Ureter (tissue), 1 donor: ENCODE results near the gene ST7L. TPM values are rescaled to one million over a fixed set of nuclear protein-coding genes. Genes with fewer than 3 reads are reported as not detected.

Source experiments
- DNase-seq: peaks from one replicate; pipeline ENCODE4 v3.0.0-alpha.2; 2020; ENCODE audit warnings: low spot score
- total RNA-seq: library from RNA; stranded (reverse); gene quantifications from one replicate; pipeline ENCODE4 v1.2.4, GENCODE V29; 2023
- donor health status: DM: yes; HTN: yes; CAD: no.

ST7L gene
- total RNA-seq, 1 donor from 2014 or later: 33.3 TPM

DNA sequence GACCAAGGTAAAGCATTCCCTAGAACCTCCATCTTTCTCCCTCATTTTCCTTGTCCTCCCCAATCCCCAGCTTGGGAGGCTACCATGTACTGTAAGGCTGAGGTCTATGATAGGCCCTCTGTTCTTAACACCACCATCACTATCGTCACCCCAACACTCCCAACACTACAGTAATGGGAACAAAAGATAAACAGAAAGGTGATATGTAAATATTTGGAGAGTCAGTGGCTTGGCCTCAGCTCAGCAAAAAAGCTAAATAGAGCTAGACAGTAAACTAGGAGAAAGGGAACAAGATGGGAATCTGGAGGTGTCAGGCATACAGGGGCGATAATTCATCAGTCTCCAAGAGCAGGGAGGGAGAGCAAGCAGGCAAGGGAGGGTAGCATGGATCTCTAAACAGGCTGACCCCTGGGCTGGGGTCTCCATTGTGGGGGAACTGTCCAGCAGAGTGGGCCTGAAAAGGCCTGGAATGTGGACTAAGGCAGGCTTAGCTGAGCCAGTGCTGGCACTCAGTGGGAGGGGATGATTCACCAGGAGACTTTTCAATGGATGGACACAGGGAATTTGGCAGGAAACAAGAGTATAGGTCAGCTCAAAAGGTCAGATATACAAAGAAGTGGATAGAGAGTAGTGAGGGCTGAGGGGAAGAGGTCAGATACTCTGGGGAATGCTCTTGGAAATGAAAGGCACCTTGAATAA lies 103.5 kb downstream of the ST7L start:
- DNase-seq: no peak

DNA sequence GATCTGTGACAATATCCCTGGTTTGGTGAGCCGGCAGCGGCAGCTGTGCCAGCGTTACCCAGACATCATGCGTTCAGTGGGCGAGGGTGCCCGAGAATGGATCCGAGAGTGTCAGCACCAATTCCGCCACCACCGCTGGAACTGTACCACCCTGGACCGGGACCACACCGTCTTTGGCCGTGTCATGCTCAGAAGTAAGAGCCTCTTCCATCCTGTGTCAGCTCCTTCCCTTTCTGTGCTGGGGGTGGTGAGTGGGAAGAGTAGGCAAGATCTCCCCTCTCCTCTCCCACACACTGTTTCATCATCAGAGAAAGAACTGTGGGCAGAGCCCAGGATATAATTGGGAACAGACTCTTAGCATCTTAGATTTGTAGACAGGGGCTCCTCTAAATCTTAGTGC lies 104.0 kb downstream of the ST7L start:
- no peak for DNase-seq

DNA sequence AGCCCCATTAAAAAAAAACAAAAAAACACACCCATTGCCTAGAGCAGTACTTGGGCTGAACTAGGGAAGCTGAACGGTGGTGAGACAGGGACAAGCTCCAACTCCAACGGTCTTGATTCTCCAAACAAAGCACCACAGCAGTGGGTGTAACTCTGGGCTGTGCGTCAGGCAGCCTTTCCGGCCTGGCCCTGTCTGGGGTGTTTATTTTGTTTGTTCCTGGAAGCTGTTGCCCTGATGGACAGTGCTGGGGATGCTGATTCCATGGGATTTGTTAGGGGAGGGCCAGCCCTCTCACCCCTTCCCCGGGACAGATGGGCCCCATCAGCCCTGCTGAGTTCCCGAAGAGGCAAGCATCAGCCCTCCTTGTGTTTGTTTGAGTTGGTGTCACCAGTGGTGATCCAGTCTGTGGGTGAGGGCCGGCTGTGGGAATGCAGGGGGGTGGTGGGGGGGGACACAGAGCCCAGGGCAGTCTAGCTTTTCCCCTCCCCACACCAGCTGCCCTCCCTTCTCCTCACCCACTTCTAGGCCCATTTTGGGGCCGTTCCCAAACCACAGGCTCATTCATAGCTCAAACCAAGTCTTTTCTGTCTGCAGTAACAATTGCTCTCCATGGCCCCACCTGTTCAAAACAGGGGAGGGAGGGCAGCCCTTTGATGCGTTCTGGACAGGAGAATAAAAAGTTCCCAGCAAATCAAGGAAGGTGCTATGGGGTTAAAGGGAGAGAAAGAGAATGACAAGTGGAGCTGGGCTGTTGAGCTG lies 105.7 kb downstream of the ST7L start:
- peak; percentile 46 for DNase-seq

DNA sequence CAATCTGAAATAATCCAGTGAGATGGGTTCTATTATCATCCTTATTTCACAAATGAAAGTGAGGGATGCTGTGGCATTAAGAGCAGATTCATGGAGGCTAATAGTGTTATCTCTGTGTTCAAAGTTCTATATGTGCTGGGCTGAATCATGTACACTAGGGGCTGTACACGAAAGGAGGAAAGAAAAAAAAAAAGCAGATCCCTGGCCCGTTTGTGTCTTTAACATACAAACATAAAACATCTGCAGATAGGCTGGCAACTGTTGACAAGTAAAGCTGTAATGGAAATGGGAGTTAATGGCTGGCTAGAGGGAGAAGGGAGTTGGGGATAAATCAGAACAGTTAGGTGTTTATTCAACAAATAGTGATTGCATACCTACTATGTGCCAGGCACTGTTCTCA lies 107.0 kb downstream of the ST7L start:
- no peak for DNase-seq

DNA sequence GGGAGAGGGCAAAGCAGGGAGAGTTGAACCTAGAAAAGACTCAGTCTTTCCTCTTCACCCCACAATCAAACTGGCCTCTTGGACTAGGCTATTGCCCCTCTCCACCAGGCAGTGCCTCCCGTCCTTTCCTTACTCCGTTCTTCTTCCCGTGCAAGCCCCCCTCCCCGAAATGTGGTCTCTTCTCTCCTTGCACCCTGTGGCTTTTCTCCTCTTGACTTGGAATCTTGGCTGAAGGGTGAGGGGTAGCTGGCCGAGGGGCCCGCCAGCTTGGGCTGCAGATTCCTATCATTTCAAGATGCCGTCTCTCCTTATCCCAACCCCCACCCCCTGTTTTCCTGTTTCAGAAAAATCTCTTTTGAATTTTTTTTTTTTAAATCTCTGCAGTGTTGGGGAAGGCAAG lies 108.6 kb downstream of the ST7L start:
- DNase-seq: no peak

DNA sequence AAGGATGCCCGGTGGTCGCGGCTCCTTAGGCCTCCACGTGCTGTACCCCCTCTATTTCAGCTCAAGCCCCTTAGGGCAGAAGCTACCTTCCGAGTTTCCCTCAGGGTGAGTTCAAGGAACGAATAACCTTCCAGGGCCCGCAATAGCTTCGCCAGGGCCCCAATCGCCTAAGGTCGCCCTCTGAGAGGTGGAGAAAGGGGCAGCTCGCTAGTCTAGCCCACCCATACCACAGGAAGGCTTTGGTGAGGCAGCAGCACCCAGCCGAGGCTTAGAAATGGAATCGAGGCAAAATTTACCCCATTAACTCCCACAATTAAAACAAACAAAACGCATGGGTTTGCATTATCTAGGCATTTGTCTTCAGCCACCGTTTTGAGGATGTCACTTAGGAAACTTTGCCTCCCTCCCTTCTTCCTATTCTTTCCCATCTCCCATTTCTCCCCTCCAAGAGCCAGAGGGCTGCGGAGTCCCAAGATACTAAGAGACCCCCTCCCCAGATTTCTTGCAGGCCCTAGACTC lies 109.2 kb downstream of the ST7L start:
- no peak for DNase-seq

DNA sequence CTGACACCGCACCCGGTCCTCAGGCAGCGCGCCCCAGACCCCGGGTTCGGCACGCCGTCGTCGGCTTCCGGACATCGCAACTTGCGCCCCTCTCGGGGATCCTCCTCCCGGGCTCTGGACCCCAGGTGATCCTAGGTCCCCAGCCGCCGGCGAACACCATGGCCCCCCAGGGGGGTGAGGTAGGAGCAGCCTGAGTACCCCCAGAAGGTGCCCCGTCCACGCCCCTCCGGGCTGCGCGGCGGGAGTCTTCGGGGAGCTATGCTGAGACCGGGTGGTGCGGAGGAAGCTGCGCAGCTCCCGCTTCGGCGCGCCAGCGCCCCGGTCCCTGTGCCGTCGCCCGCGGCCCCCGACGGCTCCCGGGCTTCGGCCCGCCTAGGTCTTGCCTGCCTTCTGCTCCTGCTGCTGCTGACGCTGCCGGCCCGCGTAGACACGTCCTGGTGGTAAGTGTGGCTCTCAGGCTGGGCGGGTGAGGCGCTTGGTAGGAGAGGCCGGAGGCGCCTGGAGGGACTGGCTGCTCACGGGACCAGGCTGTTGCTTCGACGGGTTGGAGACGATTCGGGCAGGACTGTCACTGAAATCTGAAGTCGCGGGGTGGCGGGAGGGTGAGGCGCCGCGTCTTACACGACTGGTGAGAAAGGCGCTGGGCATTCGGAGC lies 109.8 kb downstream of the ST7L start:
- DNase-seq: peak; percentile 44

DNA sequence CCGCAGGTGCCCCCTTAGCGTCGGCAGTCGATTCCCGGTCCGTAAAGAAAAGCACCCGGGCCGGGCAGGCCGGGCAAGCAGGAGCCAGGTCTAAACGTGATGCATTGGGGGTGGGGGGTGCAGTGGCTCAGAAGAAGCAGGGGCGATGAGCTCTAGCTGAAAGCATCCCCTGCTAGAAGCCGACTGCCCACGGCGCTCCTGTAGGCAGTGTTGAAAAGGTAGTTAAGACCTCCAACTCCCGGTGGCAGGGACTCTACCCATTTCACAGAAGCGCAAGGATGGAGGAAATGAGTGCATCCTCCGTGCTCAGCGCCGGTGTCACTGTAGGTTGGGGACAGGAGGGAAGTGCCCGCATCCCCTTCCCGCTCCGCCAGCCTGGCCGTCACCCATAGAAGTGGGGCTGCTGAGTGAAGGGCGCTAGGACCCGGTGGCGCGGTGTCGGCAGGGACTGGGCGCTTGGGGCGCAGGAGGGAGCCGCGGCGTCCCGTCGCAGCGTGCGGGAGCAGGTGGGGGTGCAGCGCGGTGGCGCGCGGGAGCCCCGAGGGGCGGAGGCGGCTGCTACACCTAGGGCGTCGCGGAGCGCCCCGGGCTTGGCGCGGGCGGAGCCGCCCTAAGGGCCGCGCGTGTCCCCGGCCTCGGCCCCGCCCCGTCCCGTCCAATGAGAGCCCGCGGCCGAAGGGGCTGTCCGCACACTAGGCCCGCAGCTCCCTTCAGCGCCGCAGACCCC lies 110.5 kb downstream of the ST7L start, which contains the start of gene WNT2B:
TSS of gene WNT2B (plus strand) at position 688 of the 727 bp plus-strand sequence. CDS start 298 bp downstream, outside the sequence.
- DNase-seq: peak; percentile 44

DNA sequence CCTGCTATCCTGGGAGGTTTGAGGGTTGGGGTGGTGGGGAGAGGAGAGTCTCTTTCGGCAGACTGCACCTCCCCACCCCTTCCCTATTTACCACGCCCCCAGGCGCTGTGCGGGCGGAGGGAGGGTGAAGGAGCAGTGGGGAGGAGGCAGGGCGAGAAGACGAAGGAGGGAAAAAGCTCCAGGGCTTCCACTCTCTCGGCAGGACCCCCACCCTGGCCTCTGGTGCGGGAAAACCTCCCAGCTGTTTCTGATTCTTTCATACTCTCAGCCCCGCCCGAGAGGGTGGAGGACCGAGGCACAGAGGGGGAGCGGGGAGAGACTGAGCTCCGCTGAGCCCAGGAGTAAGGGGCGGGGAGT lies 111.0 kb downstream of the ST7L start:
- DNase-seq: no peak

DNA sequence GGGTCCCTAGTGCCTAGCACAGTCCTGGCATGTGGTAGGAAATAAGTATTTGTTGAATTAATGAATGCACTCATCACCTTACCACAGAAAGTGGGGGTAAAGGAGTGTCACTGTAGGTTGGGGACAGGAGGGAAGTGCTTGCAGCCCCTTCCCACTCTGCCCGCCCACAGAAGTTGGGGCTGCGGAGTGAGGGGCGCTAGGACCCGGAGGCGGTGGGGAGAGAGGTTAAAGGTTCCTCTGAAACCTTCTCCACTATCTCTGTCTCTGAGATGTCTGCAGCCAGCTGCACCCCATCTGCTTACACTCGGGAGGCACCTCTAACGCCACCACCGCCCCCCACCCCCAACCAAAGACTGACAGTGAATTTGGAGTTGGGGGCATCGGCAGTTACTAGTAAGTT lies 111.6 kb downstream of the ST7L start:
- no peak for DNase-seq

DNA sequence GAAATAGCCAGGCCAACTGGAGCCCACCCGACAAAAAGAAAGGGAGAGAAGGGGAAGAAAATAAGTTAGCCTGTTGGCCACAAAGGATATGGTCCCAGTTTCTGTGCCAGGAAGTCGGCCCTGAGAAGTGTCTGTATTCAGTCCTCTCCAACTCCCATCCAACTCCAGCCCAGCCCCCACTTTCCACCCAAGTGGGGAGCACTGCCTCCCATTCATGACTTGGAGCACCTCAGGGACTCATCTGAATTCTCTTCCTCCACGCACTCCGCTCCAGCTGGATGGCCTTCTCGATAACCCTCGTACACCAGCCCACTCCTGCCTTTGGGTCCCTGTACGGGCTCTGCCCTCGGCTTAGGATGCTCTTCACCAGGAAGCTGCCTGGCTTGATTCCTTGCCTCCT lies 112.2 kb downstream of the ST7L start:
- no peak for DNase-seq

DNA sequence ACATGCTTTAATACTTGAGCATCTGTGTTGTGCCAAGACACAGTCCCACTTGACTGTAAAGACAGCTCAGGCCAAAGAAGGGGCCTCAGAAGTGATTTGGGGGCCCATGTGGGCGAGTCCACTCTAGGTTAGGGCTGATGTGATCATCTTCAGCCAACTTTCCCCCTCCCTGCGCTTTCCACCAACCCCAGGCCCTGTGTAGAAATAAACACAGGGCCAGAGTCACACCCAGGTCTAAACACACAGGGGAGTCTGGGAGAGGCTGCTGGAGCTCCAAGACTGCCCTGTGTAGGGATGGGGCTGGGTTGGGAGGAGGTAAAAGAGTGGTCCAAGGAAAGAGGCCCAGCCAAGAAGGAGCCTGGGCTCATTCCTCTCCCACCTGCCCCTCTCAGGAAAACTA lies 112.6 kb downstream of the ST7L start:
- no peak for DNase-seq

DNA sequence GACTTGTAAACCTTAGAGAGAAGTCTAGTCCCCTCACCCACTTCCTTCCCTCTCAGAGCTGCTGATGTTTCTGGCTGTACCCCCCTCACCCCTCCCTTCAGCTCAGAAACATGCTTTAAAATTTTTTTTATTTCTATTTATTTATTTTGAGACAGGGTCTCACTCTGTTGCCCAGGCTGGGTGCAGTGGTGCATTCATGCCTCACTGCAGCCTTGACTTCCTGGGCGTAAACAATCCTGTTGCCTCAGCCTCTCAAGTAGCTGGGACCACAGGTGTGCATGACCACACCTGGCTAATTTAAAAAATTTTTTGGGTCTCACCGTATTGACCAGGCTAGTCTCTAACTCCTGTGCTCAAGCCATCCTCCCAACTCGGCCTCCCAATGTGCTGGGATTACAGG lies 113.1 kb downstream of the ST7L start:
- no peak for DNase-seq

DNA sequence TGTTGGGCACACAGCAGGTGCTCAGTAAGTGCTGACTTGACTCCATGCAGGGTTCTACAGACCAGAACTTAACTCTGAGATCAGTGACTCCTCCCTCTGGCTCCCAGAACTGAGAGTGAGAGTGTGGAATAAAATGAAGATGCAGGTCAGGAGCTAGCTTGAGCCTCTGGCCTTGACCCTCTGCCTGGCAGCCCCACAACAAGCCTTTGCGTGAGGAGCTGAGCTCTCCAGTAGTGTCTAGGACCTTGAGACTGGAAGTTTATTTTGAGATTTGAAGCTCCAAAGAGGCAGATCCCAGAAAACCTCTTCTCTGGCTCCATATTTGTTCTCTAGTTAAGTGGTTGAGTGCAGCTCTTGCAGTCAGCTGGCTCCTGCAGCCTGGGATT lies 113.5 kb downstream of the ST7L start:
- no peak for DNase-seq

DNA sequence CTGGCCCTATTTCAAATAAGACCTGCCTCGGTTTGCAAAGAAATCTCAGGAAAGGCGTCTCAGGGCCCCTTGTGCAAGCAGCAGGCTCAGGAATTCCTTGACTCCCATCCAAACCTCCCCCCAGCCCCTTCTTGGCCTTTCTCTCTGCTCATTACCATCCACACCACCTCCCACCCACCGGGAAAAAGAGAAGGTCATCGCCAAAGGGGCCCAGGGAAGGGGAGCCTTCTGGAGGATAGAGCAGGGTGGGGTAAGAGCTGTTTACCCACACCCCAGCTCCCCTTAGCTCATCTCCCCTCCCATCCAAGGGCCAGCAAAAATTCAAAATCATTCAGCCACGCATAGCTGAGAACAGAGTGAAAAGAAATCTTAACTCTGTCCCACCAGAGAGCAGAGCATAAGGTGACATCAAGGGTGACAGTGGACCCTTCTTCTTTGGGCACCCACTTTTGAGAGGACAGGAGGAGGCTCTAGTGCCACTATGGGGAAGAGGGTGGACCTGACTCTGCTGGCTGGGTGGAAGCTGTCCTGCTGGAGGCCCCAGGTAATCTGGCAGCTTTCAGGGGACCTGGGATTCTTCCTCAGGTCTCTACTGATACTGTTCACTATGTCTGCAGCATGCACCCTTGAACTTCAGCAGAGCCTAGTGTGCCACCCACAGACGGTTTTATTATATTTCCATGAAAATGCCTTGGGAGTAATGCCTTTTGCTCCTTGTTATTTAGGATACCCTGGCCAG lies 114.1 kb downstream of the ST7L start:
- DNase-seq: no peak

DNA sequence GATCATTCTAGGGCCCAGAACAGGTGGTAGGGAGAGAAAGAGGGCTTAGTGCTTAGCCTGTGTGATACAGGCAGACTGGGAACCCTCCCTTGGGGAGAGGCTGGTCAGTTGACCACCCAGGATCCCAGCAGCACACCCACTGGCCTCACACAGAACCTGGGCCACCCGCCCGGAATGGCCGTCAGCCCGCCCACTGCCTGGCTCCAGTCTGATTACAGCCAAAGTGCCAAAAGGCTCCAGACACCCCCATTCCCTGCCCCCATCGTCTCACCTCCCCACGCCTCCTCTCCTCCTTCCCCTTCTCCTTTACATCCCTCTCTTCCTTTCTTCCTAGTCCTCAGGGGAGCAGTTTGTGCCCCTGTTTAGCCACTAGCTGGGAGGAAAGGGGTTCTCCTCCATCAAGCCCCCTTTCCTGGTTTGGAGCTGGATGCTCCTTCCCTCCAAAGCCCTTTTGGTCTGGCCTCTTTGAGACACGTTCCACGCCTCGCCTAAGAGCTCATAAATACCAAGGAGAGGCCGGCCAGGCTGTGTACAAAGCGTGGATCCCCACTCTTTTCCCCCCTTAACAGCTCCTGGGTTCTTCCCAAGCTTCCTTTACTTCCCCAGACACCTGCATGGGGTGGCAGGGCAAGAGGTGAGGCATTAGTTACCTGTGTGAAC lies 114.8 kb downstream of the ST7L start:
- no peak for DNase-seq

DNA sequence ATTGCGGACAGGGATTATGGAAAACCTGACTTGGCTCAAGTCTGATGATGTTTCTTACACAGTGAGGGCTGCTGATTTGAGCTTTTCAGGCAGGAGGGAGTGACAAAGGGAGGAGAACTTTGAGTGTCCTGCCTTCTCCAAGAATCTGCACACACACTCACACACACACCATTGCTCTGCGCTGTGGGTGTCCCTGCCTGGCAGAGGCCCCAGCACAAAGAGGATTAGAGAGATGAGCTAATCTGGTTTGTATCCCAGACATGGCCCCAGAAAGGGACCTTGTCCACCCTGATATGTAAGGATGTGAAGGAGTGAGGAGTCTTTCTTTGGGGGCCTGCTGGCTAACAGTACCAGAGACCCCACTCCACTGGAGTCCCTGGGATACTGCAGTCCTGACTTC lies 116.1 kb downstream of the ST7L start:
- peak; percentile 44 for DNase-seq

DNA sequence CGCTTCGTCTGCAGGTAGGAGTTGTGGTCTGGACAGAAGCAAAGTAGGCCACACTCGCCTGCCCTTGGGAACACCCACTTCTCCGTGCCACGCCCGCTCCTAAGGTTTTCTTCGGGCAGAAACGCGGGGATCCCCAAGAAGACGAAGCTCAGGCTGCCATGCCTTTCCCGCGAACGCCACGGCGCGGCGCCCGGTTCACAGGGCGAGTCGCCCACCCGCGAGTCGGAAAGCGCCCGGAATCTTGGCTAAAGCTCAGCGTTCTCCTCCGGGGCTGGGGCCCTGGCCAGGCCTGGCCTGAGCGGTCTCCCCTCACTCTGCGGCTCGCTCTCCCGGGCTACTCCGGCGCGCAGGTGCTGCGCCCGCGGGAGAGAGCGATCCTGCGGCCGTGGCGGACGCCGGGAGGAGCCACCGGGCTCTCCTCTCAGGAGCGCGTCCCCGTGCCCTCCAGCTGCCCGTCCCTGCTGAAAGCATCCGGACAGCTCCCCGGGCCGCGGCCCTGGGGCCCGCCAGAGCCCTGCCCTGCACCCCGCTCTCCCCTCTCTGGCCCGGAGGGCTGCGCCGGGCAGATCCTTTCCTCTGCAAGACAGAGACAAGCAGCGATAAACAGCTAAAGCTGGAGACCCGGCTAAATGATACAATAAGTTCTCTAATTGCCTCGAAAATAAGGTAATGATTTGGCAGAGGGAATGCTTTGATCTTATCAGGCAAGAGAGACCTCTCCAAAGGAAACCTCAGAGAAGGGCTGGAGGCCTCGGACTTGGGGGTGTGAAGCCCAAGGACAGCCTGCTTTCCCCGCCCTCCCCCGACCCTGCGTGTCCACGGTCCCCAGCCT lies 116.9 kb downstream of the ST7L start:
- DNase-seq: peak; percentile 73

DNA sequence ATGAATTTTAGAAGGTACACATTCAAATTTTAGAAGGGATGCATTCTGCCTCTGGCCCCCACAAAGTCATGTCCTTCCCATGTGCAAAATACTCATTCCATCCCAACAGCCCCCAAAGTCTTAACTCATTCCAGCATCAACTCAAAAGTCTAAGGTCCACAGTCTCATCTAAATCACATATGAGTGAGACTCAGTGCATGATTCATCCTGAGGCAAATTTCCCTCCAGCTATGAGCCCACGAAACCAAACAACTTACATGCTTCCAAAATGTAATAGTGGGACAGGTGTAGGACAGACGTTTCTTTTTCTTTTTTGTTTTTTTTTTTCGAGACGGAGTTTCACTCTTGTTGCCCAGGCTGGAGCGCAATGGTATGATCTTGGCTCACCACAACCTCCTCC lies 122.7 kb downstream of the ST7L start:
- DNase-seq: no peak

DNA sequence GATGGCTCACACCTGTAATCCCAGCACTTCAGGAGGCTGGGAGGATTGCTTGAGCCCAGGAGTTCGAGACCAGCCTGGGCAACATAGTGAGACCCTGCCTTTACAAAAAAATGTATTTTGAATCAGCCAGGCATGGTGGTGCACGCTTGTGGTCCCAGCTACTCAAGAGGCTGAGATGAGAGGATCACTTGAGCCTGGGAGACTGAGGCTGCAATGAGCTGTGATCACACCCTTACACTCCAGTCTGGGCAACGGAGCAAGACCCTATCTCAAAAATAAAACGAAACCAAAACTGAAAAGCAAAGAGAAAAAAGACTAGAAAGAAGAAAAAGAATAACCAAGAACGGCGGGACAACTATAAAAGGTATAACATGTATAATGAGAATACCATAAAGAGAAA lies 125.6 kb downstream of the ST7L start:
- DNase-seq: no peak
